CD4-positive, alpha-beta T cell treated with Interleukin-12 subunit alpha and Interleukin-12 subunit beta, for 1 hour (primary cell): Measurements from ENCODE around the gene ORC4.

Experiments
- DNase-seq: peaks from one replicate; pipeline ENCODE4 v3.0.0-alpha.2; 2020

ORC4 gene

GRCh38 chr2:148020111-148021058 lies at the start of gene ORC4:
Gene ORC4, minus strand, starts transcription at chr2:148020737. Its CDS starts 44,779 bp downstream, at chr2:147975958.
- DNase-seq, result peak; percentile 98

DNA sequence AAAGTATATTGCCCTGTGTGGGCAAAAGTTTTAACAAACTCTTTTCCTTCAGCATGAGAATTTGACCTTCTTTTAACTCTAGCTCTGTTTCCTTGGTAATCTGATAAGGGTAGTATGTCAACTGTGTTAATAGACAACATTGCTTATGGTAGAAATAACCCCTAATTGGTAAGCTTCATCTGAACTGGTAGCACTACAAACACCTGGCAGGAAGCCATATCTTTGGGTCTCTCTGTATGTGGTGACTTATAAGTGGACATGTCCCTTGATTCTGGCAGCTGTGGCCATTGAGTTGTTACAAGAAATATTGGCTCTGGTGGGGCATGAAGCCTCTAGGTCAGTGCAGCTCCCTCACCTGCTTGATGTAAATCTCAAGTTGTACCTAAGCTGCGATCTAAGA lies 47.3 kb upstream of the ORC4 start:
- DNase-seq, result no peak

DNA sequence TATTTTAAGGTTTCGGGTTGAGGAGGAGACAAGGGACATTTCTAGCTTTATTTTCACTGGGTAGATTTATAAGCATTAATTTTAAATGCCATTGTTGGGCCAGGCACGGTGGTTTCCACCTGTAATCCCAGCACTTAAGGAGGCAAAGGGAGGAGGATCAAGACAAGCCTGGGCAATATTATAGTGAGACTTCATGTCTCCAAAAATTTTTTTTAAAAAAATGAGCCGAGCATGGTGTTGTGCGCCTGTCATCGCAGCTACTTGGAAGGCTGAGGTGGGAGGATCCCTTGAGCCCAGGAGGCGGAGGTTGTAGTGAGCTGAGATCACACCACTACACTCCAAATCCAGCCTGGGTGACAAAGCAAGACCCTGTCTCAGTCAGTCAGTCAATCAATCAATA lies 45.4 kb upstream of the ORC4 start:
- DNase-seq, result no peak

DNA sequence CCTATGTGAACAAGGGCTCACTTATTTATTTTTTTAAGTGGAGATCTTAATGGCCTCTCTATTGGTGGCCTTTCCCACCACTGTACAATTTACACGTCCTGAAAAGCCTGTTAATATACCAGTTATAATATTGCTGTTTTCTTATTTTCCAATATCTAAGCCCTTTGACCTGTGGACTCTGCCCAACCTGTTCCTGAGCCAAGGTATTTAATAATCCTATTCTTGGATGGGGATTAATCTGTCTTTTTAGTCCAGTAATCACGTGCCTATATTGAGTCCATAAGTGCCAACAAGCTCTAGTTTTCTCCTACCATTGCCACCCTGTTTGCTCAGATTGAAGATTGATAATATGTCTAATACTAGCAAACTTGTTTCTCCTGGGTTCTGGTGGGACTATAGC lies 43.1 kb upstream of the ORC4 start:
- no peak for DNase-seq

GRCh38 chr2:148058641-148059040 lies 38.1 kb upstream of the ORC4 start:
- DNase-seq, result no peak

DNA sequence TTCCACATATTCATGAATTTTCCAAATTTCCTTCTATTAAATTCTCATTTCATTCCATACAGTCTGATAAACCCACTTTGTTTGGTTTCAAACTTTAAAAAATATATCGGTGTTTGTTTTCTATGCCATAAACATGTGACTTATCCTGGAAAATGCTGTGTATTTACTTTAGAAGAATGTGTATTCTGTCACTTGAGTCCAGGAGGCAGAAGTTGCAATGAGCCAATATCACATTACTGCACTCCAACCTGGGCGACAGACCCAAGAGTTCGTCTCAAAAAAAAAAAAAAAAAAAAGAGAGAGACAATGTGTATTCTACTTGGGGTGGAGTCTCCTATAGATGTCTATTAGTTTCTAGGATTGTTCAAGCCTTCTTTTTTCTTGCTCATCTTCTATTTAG lies 32.1 kb upstream of the ORC4 start:
- DNase-seq, result no peak

DNA sequence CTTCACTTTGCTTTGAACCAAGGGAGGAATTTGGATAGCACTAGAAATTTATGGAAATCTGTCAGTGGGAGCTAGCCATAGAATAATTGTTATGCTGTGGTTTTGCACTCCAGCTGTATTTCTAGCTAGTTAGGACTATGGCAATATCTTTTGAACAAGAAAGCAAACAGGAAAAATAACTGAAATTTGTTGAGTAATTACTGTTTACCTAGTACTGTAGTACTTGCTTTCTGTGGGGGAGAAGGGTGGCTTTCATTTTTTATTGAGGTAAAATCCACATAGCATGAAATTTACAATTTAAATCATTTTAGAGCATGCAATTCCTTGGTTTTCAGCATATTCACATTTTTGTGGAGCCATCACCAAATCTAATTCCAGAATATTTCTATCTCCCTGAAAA lies 28.7 kb upstream of the ORC4 start:
- DNase-seq, result no peak

DNA sequence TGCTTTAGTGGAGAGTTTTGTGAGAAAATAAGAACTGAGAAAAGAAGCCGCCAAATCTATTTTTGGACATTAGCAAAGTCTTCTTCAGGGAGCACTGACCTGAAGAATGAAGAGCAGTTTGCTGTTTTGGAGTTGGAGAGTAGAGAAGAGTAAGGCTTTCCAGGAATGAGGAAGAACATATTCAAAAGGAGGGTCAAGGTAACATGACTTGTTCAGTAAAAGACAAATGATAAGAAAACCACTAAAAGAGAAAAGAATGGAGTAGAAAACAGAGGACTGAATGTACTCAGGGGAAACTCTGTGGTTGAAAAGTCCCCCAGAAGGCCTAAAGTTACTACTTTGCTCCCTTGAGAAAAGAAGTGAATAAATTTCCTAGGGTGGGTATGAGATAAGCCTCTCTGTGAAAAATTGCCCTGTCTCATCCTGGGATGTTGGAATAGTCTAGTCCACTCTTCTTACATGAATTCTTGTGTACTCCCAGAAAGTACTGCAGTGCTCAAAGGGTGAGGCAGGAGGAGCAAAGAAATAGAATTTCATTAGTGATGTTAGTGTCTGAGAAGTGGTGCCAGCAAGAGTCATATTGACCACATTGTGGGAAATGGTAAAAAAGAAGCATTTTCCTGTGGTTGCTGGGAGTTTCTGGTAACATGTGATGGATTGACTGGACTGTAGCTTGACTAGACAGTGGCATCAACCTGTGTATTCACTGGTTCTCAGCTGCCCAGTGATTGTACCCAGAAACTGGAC lies 28.1 kb upstream of the ORC4 start:
- DNase-seq, result no peak

DNA sequence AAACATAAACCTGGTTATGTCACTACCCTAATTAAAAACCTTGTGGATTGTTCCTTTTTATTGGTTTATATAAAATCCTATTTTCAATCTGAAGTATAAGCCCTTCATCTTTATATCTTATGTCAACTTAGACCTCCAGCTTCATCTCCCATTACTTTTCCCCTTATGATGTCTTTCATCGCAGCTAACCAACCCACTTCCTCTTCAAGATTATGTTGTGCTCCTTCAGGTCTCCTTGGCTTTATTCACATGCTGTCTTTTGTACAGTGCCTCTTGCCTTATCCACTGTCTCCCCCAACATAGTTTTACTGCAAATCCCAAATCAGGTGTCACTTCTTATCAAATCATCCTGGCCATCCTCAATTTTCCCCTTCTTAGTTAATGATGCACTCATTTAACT lies 26.3 kb upstream of the ORC4 start:
- DNase-seq, result no peak

GRCh38 chr2:148044322-148044721 lies 23.8 kb upstream of the ORC4 start:
- no peak for DNase-seq

- DNase-seq, result no peak
These were observed 21.7 kb upstream of the ORC4 start for GRCh38 chr2:148042219-148042618.

GRCh38 chr2:148039783-148040182 lies 19.2 kb upstream of the ORC4 start:
- no peak for DNase-seq

- no peak for DNase-seq
These were observed 11.7 kb upstream of the ORC4 start for GRCh38 chr2:148032215-148032614.

DNA sequence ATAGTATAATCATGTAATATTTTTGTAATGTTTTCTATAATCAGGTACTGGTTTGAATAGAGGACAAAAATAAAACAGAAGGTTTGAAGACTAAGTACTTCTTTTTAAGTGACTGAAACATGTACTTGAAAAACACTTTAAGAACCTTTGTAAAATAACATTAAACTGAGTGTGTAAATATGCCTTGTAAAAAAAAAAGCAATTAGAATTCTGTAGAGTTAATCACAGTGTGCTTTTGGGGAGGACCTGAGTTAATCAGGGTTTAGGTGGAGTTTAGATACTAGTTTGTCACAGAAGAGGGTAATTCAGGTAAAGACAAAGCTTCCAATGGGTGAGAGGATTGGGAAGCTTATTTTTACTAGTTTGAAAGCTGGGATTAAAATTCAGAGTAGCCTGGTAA lies 10.6 kb upstream of the ORC4 start:
- no peak for DNase-seq

GRCh38 chr2:148028781-148029180 lies 8.2 kb upstream of the ORC4 start:
- no peak for DNase-seq

DNA sequence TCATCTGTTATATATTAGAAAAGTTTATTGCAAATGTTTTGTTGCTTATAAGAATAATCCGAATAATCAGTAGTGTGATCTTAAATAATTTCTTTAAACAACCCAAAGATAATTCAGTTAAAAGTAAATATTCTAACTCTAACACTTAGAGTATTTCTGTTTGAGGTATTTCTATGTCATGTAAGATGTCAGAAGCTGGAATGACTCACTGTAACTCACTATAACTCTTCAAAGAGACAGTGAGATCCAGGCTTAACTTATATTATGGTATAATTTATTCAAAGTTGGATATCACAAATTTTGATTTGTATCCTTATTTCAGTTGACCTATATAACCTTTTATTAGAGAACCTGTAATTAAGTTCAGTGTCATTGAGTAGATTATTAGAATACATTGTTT lies 7.3 kb upstream of the ORC4 start:
- DNase-seq, result no peak

- no peak for DNase-seq
These were observed 6.0 kb upstream of the ORC4 start for GRCh38 chr2:148026573-148026972.

- DNase-seq, result peak; percentile 30
These were observed 3.3 kb upstream of the ORC4 start for GRCh38 chr2:148023861-148024260.

DNA sequence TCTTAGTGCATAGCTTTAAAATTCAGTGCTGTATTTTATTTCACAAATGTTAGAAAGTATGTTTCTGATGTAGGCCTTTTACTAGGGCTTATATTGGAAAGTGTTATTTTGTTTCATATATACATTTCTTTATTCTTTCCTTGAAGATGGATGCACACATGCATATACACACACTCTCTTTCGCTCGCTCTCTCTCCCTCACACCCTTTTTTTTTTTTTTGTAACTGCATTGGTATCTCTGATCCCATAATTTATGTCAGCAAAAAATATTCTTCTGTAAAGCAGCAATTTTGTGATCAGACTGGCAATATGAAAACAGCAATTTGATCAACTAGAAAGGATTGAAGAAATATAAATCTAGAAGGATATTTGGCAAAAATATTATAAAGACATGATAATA lies 2.3 kb upstream of the ORC4 start:
- DNase-seq, result no peak

- DNase-seq, result peak; percentile 11
These were observed 1.8 kb upstream of the ORC4 start for GRCh38 chr2:148022351-148022750.

GRCh38 chr2:148021886-148022285 lies 1.3 kb upstream of the ORC4 start:
- no peak for DNase-seq

DNA sequence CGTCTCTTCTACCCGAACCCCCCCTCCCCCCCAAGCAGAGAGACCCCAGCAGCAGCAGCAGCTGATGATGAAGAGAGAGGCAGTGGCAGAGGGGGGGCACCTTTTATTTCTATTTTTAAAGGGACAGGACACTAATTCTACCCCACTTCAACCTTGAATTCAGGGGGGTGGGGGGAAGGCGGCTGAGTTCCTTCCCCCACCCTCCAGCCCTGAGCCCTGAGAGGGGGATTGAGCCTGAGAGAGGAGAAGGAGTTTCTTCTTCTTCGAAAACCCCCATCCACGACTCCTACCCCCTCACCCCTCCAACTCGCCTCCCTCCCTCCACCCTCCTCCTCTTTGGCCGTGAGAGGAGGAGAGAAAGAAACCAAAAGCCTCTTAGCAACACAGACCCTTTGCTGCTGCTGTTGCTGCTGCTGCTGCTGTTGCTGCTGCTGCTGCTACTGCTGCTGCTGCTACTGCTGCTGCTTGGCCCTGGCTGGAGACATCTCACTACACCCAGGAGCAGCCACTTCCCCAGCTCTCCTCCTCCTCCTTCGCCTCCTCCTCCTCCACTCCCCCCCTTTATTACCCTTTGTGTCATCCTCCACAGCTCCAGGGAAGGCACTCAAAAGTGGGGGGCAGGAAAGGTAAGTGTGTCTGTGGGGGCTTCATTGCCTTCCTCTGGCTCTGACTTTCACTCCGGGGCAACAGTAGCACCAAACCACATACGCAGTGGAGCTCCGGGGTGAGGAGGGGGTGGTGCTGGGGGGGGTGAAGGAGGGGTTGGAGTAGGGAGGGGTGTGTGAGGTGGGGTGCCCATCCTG lies 723 bp upstream of the ORC4 start, which contains the start of gene MBD5:
Gene MBD5 (plus strand): TSS at position 33 of the 803 bp plus-strand sequence.
- peak; percentile 74 for DNase-seq

- no peak for DNase-seq
These were observed 5.9 kb downstream of the ORC4 start for GRCh38 chr2:148014616-148015015.
